Activated CD8-positive, alpha-beta T cell treated with anti-CD3 and anti-CD28 coated beads for 36 hours (primary cell): ENCODE data around the gene OR2S2. TPM values are rescaled to one million over a fixed set of nuclear protein-coding genes. Genes with fewer than 3 reads are reported as not detected.

Experiments used
- ATAC-seq: fragments of 200-7000 bp; cut with Tn5 transposase; one replicate; pipeline ENCODE4 v1.10.0; 2021; ENCODE audit warnings: mild to moderate bottlenecking, moderate library complexity
- CTCF ChIA-PET: fragments of 350-600 bp; sonication (Branson Sonifier 250); formaldehyde crosslinking; loops from one replicate; lab custom pipeline; 2021; ENCODE audit warnings: antibody characterized with exemption; lab: Charles Lee
- POLR2A ChIA-PET: fragments of 350-600 bp; sonication (Branson Sonifier 250); formaldehyde crosslinking; loops from one replicate; lab custom pipeline; 2021; ENCODE audit warnings: antibody characterized with exemption; lab: Charles Lee
- DNase-seq: peaks from one replicate; pipeline ENCODE4 v3.0.0-alpha.2; 2020
- H3K27ac Mint-ChIP-seq: one replicate; pipeline ENCODE4 v1.8.0; 2021; ENCODE audit warnings: mild to moderate bottlenecking, mixed read lengths
- H3K27me3 Mint-ChIP-seq: one replicate; pipeline ENCODE4 v1.8.0; 2021; ENCODE audit warnings: mixed read lengths
- H3K36me3 Mint-ChIP-seq: one replicate; pipeline ENCODE4 v1.8.0; 2021; ENCODE audit warnings: low read depth, mixed read lengths
- H3K4me1 Mint-ChIP-seq: one replicate; pipeline ENCODE4 v1.8.0; 2021; ENCODE audit warnings: low read depth, mixed read lengths
- H3K4me3 Mint-ChIP-seq: one replicate; pipeline ENCODE4 v1.8.0; 2021; ENCODE audit warnings: mild to moderate bottlenecking, moderate library complexity, mixed read lengths
- H3K9me3 Mint-ChIP-seq: one replicate; pipeline ENCODE4 v1.8.0; 2021; ENCODE audit warnings: mixed read lengths
- intact Hi-C: fragments of 100-400 bp; cut with micrococcal nuclease; formaldehyde crosslinking; loops from one replicate; pipeline ENCODE4 v1.10.0; 2022
- total RNA-seq, 2 experiments: library from RNA; stranded (reverse); gene quantifications; one replicate each; pipeline ENCODE4 v1.2.3, GENCODE V29; 2021
- TF ChIP-seq, protein P1 (sequence below): fragments of 200-600 bp; IDR thresholded peaks from one replicate; pipeline ENCODE4 v1.8.0; 2022; ENCODE audit warnings: antibody characterized with exemption, mild to moderate bottlenecking

OR2S2 gene
- total RNA-seq, 2 experiments from 2014 or later: not detected

DNA sequence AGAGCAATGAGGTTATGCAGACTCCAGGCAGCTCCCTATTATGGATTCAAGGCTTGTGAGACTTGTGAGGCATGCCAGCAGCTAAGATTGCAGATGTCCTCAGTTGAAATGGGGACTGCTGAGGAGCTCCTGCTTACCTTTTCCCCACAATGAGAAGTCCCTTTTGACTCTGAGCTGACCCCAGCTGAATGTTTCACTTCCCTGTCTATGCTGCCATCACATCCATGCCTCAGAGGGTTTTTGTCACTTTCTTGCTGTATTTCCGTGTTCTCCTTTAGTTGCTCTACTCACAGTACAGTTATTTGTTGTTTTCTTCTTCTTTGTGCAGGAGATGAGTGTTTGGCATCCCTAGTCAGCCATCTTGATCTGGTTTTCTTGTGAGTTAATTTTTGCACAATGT lies 18.8 kb upstream of the OR2S2 start:
- H3K36me3 Mint-ChIP-seq: peaks cover 5% of the 10 kb centered on the region
- ATAC-seq (no peak), DNase-seq (no peak)
- H3K4me1 Mint-ChIP-seq: peaks cover 9% of the 10 kb centered on the region
- H3K27ac Mint-ChIP-seq: no peak overlapping the region
- intact Hi-C loops: no loop called here
- TF ChIP-seq, protein P1, sequence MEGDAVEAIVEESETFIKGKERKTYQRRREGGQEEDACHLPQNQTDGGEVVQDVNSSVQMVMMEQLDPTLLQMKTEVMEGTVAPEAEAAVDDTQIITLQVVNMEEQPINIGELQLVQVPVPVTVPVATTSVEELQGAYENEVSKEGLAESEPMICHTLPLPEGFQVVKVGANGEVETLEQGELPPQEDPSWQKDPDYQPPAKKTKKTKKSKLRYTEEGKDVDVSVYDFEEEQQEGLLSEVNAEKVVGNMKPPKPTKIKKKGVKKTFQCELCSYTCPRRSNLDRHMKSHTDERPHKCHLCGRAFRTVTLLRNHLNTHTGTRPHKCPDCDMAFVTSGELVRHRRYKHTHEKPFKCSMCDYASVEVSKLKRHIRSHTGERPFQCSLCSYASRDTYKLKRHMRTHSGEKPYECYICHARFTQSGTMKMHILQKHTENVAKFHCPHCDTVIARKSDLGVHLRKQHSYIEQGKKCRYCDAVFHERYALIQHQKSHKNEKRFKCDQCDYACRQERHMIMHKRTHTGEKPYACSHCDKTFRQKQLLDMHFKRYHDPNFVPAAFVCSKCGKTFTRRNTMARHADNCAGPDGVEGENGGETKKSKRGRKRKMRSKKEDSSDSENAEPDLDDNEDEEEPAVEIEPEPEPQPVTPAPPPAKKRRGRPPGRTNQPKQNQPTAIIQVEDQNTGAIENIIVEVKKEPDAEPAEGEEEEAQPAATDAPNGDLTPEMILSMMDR: no peak
- H3K27me3 Mint-ChIP-seq: peaks cover 42% of the 10 kb centered on the region
- no peak overlapping the region for H3K4me3 Mint-ChIP-seq
- ChIA-PET POLR2A (interaction anchor here (0.6 kb wide), 1 partner anchor 98 kb away, joined by 3 read pairs; no protein-coding TSS in a partner anchor), CTCF (interaction anchor here (0.9 to 2.7 kb wide), 6 partner anchors 22 to 74 kb away, joined by 3 to 9 read pairs (median 4); no protein-coding TSS in a partner anchor)
- peaks cover 17% of the 10 kb centered on the region for H3K9me3 Mint-ChIP-seq

DNA sequence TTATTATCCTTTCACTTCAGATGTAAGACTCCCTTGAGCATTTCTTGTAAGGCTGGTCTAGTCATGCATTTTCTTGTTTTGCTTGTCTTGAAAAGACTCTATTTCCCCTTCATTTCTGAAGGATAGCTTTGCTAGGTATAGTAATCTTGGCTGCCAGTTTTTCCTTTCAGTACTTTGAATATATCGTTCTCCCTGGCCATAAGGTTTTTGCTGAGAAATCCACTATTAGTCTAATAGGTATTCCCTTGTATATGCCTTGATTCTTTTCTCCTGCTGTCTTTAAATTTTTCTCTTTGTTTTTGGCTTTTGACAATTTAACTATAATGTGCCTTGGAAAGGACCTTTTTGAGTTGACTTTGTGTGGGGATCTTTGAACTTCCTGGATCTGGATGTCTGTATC lies 16.8 kb upstream of the OR2S2 start:
- TF ChIP-seq, protein P1: no peak
- Mint-ChIP-seq H3K27ac (no peak overlapping the region), H3K27me3 (peaks cover 46% of the 10 kb centered on the region), H3K9me3 (peaks cover 17% of the 10 kb centered on the region), H3K4me3 (no peak overlapping the region), H3K4me1 (peaks cover 10% of the 10 kb centered on the region), H3K36me3 (peaks cover 5% of the 10 kb centered on the region)
- DNase-seq (no peak), ATAC-seq (no peak)
- intact Hi-C loops: no loop called here
- POLR2A ChIA-PET: no interaction called here
- CTCF ChIA-PET: interaction anchor here (1.3 to 1.8 kb wide), 2 partner anchors 20 to 71 kb away, joined by 3 to 8 read pairs; no protein-coding TSS in a partner anchor

DNA sequence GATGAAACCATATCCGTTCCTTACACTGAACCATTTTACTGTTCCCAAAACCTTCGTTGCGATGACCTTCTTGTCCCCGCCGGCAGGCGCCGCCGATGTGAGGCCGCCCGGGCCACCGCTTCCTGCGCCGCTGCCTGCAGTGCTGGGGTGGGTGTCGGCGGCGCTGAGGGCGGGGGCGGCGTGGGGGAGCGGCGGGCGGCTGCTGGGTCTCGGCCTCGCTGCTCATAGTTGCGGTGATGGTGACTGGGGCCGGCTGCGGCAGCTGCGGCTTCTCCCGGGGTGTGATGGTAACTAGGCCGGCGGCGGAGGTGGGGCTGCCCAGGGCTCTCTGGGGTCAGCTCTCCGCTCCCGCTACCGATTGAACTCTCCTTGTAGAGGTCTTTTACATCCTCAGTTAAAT lies 14.1 kb upstream of the OR2S2 start:
- TF ChIP-seq, protein P1: no peak
- peaks cover 5% of the 10 kb centered on the region for H3K36me3 Mint-ChIP-seq
- CTCF ChIA-PET: interaction anchor here (1.1 to 1.6 kb wide), 3 partner anchors 10 to 62 kb away, joined by 3 to 8 read pairs (median 3); no protein-coding TSS in a partner anchor
- peaks cover 52% of the 10 kb centered on the region for H3K27me3 Mint-ChIP-seq
- peaks cover 10% of the 10 kb centered on the region for H3K4me1 Mint-ChIP-seq
- peak; percentile 56 for ATAC-seq
- POLR2A ChIA-PET: no interaction called here
- intact Hi-C loops: no loop called here
- H3K27ac Mint-ChIP-seq: no peak overlapping the region
- H3K9me3 Mint-ChIP-seq: peaks cover 17% of the 10 kb centered on the region
- DNase-seq: peak; percentile 47
- no peak overlapping the region for H3K4me3 Mint-ChIP-seq

DNA sequence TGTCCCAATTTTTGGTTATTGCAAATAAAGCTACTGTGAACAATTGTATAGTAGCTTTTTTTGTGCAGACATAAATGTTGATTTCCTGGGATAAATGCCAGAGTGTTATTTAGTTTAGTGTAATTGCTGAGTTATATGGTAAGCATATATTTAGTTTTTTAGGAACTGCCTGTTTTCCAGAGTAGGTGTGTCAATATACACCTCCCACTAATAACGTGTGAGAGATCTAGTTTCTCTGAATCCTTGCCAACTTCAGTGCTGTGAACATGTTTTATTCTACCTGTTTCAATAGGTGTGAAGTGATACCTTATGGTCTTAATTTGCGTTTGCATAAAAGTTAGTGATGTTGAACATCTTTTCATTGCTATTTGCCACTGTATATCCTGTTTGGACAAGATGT lies 9.1 kb upstream of the OR2S2 start:
- H3K4me3 Mint-ChIP-seq: no peak overlapping the region
- ChIA-PET CTCF (interaction anchor here (1.3 to 1.5 kb wide), 2 partner anchors 8 to 10 kb away, joined by 3 to 4 read pairs; no protein-coding TSS in a partner anchor), POLR2A (no interaction called here)
- DNase-seq (no peak), ATAC-seq (no peak)
- TF ChIP-seq, protein P1: no peak
- H3K36me3 Mint-ChIP-seq: no peaks in the 10 kb centered on the region
- intact Hi-C loops: no loop called here
- H3K9me3 Mint-ChIP-seq: no peaks in the 10 kb centered on the region
- no peak overlapping the region for H3K27ac Mint-ChIP-seq
- H3K27me3 Mint-ChIP-seq: peaks cover 19% of the 10 kb centered on the region
- peaks cover 3% of the 10 kb centered on the region for H3K4me1 Mint-ChIP-seq

DNA sequence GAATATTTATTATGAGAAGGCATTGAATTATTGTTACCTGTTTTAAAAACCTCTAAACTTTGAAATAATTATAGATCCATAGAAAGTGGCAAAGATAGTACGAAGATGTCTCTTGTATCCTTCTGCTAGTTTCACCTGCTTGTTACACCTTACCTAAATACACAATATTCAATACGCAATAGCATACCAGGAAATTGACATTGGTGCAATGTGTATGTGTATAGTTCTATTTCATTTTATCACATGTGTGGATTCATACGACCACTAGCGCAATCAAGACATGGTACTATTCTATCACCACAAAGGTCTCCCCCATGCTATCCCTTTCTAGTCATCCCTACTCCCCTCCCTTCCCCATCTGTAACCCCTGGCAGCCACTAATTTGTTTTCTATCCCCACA lies 8.5 kb upstream of the OR2S2 start:
- no peak overlapping the region for H3K4me3 Mint-ChIP-seq
- CTCF ChIA-PET: interaction anchor here (1.5 kb wide), 1 partner anchor 10 kb away, joined by 4 read pairs; no protein-coding TSS in a partner anchor
- ATAC-seq (no peak), DNase-seq (no peak)
- no peaks in the 10 kb centered on the region for H3K4me1 Mint-ChIP-seq
- H3K27me3 Mint-ChIP-seq: peaks cover 13% of the 10 kb centered on the region
- no peaks in the 10 kb centered on the region for H3K36me3 Mint-ChIP-seq
- POLR2A ChIA-PET: no interaction called here
- no peaks in the 10 kb centered on the region for H3K9me3 Mint-ChIP-seq
- H3K27ac Mint-ChIP-seq: no peak overlapping the region
- intact Hi-C loops: no loop called here
- TF ChIP-seq, protein P1: no peak
